Activated CD8-positive, alpha-beta memory T cell treated with anti-CD3 and anti-CD28 coated beads for 24 hours (primary cell): ENCODE data around the gene TSHR.
"Not testable (repeated sequence)": the region's sequence is repeated elsewhere in the genome, so short reads cannot be mapped to it uniquely, and the experiment has no call there.

Experiments
- DNase-seq: peaks from one replicate; pipeline ENCODE4 v3.0.0-alpha.2; 2020

The TSHR gene

GRCh38 chr14:81087230-81087629, 131.8 kb downstream of the TSHR start:
- no peak for DNase-seq

GRCh38 chr14:81091139-81091538, 135.7 kb downstream of the TSHR start:
- no peak for DNase-seq

GRCh38 chr14:81091660-81092059, 136.2 kb downstream of the TSHR start:
- no peak for DNase-seq

GRCh38 chr14:81093651-81094050, 138.2 kb downstream of the TSHR start:
- DNase-seq: no peak

- no peak for DNase-seq
These were observed 140.1 kb downstream of the TSHR start for GRCh38 chr14:81095539-81095938.

GRCh38 chr14:81096656-81097055, 141.2 kb downstream of the TSHR start:
- DNase-seq: no peak

- no peak for DNase-seq
These were observed 146.8 kb downstream of the TSHR start for GRCh38 chr14:81102217-81102616.

- DNase-seq: no peak
These were observed 148.0 kb downstream of the TSHR start for GRCh38 chr14:81103443-81103842.

GRCh38 chr14:81105378-81105777, 150.0 kb downstream of the TSHR start:
- DNase-seq: no peak

GRCh38 chr14:81105961-81106360, 150.5 kb downstream of the TSHR start:
- no peak for DNase-seq

GRCh38 chr14:81110186-81110585, 154.8 kb downstream of the TSHR start:
- no peak for DNase-seq

GRCh38 chr14:81113176-81113575, 157.8 kb downstream of the TSHR start:
- DNase-seq: no peak

- DNase-seq: not testable (repeated sequence)
These were observed 158.8 kb downstream of the TSHR start for GRCh38 chr14:81113945-81114820.

GRCh38 chr14:81120501-81120900, 165.1 kb downstream of the TSHR start:
- no peak for DNase-seq

GRCh38 chr14:81122326-81122725, 166.9 kb downstream of the TSHR start:
- no peak for DNase-seq

- no peak for DNase-seq
These were observed 168.4 kb downstream of the TSHR start for GRCh38 chr14:81123811-81124210.

- no peak for DNase-seq
These were observed 170.1 kb downstream of the TSHR start for GRCh38 chr14:81125536-81125935.

GRCh38 chr14:81127785-81128184, 172.4 kb downstream of the TSHR start:
- no peak for DNase-seq

GRCh38 chr14:81129242-81129641, 173.8 kb downstream of the TSHR start:
- no peak for DNase-seq

- no peak for DNase-seq
These were observed 177.0 kb downstream of the TSHR start for GRCh38 chr14:81132468-81132867.

- no peak for DNase-seq
These were observed 178.0 kb downstream of the TSHR start for GRCh38 chr14:81133400-81133799.

- no peak for DNase-seq
These were observed 181.9 kb downstream of the TSHR start for GRCh38 chr14:81137316-81137715.

- no peak for DNase-seq
These were observed 183.0 kb downstream of the TSHR start for GRCh38 chr14:81138429-81138828.

GRCh38 chr14:81141426-81141825, 186.0 kb downstream of the TSHR start:
- DNase-seq: no peak

- no peak for DNase-seq
These were observed 188.4 kb downstream of the TSHR start for GRCh38 chr14:81143793-81144192.
